ENCODE results near the gene RSRC2.

GRCh38 chr12:122518908-122519307 is 7.8 kb downstream of the RSRC2 start:
- TF ChIP-seq PPARA (CRISPR knock-in tag; IDR thresholded peaks at IDR 0.05; ENCODE audit: borderline replicate concordance) (no peak), ZNF8 (CRISPR knock-in tag; IDR thresholded peaks at IDR 0.05) (no peak), CREB5 (CRISPR knock-in tag; IDR thresholded peaks at IDR 0.05; ENCODE audit: low read depth) (no peak), ESRRG (CRISPR knock-in tag; IDR thresholded peaks at IDR 0.05) (no peak)
